GM19099 (cell line): Measurements from ENCODE around the gene PPP1R3E.

ENCODE experiments used
- POLR2A ChIP-seq: IDR thresholded peaks from 3 replicates; pipeline ENCODE4 v1.6.1; 2011; ENCODE audit warnings: low read depth; ENCODE audit not compliant: insufficient read length; ENCODE audit errors: extremely low read depth

Gene PPP1R3E

GRCh38 chr14:23326491-23327332 is 24.1 kb upstream of the PPP1R3E start:
- TF ChIP-seq POLR2A = peak; percentile 27

- TF ChIP-seq POLR2A = no peak
Observed at GRCh38 chr14:23324993-23325392, 22.3 kb upstream of the PPP1R3E start.

GRCh38 chr14:23324455-23324846 is 21.8 kb upstream of the PPP1R3E start:
- TF ChIP-seq POLR2A = no peak

- TF ChIP-seq POLR2A = no peak
Observed at GRCh38 chr14:23323838-23324454, 21.3 kb upstream of the PPP1R3E start.

- TF ChIP-seq POLR2A = no peak
Observed at GRCh38 chr14:23322568-23323517, 20.2 kb upstream of the PPP1R3E start.

GRCh38 chr14:23321572-23322547 is 19.2 kb upstream of the PPP1R3E start:
- TF ChIP-seq POLR2A = peak; percentile 19

- TF ChIP-seq POLR2A = peak; percentile 72
Observed at GRCh38 chr14:23320584-23321571, 18.2 kb upstream of the PPP1R3E start, which contains the start of gene PABPN1. TSS of gene PABPN1 (plus strand) at chr14:23321457. CDS start at chr14:23321470, 13 bp downstream.

- TF ChIP-seq POLR2A = no peak
Observed at GRCh38 chr14:23319746-23320583, 17.3 kb upstream of the PPP1R3E start.

GRCh38 chr14:23316300-23316699 is 13.6 kb upstream of the PPP1R3E start:
- no peak for TF ChIP-seq POLR2A

- TF ChIP-seq POLR2A = no peak
Observed at GRCh38 chr14:23310546-23310945, 7.9 kb upstream of the PPP1R3E start.

GRCh38 chr14:23308721-23309445 is 6.2 kb upstream of the PPP1R3E start:
- TF ChIP-seq POLR2A = no peak
